ENCODE results near the gene LBX1.

DNA sequence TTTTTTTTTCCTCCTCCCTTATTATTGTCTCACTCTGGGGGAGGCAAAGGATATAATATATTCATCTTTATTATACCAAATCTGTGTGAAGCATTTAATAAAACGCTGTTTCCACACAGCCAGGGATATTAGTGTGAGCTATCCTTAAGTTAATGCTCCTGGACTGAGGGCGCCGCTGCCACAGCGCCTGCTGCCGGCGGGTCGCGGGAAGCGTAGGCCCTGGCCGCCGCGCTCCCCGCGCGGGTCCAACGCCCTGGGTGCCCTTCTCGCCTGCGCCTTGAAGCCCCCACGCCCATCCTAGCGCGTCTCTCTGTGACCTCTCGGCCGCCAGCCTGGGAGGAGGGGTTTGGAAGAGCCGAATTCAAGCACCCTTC lies 9.5 kb upstream of the LBX1 start:
- TF ChIP-seq, protein P1, sequence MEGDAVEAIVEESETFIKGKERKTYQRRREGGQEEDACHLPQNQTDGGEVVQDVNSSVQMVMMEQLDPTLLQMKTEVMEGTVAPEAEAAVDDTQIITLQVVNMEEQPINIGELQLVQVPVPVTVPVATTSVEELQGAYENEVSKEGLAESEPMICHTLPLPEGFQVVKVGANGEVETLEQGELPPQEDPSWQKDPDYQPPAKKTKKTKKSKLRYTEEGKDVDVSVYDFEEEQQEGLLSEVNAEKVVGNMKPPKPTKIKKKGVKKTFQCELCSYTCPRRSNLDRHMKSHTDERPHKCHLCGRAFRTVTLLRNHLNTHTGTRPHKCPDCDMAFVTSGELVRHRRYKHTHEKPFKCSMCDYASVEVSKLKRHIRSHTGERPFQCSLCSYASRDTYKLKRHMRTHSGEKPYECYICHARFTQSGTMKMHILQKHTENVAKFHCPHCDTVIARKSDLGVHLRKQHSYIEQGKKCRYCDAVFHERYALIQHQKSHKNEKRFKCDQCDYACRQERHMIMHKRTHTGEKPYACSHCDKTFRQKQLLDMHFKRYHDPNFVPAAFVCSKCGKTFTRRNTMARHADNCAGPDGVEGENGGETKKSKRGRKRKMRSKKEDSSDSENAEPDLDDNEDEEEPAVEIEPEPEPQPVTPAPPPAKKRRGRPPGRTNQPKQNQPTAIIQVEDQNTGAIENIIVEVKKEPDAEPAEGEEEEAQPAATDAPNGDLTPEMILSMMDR (IDR thresholded peaks at IDR 0.05), result peak in 3 of 4 donors; percentile 42 to 60 (median 56)
- no peak for TF ChIP-seq POLR2A (IDR thresholded peaks at IDR 0.05)
